H1 (cell line): ENCODE data around the gene ALOX5. TPM values are rescaled to one million over a fixed set of nuclear protein-coding genes. Genes with fewer than 3 reads are reported as not detected.

Source experiments
- CTCF ChIA-PET: fragments of 300-600 bp; sonication (Branson Sonifier 250); formaldehyde crosslinking; loops from one replicate; lab custom pipeline; 2021; ENCODE audit not compliant: partially characterized antibody; lab: Charles Lee
- POLR2A ChIA-PET: fragments of 300-600 bp; sonication (Branson Sonifier 250); formaldehyde crosslinking; loops from one replicate; lab custom pipeline; 2021; ENCODE audit warnings: inconsistent platforms; ENCODE audit not compliant: partially characterized antibody; lab: Charles Lee
- DNase-seq, 2 experiments: peaks; one replicate each; pipeline versions ENCODE4 v3.0.0 to v3.0.0-alpha.2; 2010 to 2022; ENCODE audit warnings: low spot score in 2 of 2, low read depth in 1 of 2, mixed read lengths in 1 of 2
- FAIRE-seq: peaks from 2 replicates; lab custom pipeline; 2011; peaks lifted over from hg19 to GRCh38; lab: Jason Lieb, UNC
- H2AFZ ChIP-seq: 2 replicates; pipeline ENCODE4 v1.8.1; 2012; ENCODE audit warnings: low read length, inconsistent platforms
- H2AK5ac ChIP-seq: 2 replicates; pipeline ENCODE4 v1.6.1; 2013; ENCODE audit warnings: low read depth, low read length
- H2BK120ac ChIP-seq: replicated peaks from 2 replicates; pipeline ENCODE3; 2013; ENCODE audit warnings: low read depth, low read length, inconsistent platforms
- H2BK12ac ChIP-seq: 2 replicates; pipeline ENCODE4 v1.6.1; 2013; ENCODE audit warnings: low read depth, low read length
- H2BK15ac ChIP-seq: 2 replicates; pipeline ENCODE4 v1.6.1; 2013; ENCODE audit warnings: low read length
- H2BK20ac ChIP-seq: 2 replicates; pipeline ENCODE4 v1.6.1; 2013; ENCODE audit warnings: low read length
- H2BK5ac ChIP-seq: 2 replicates; pipeline ENCODE4 v1.6.1; 2013; ENCODE audit warnings: low read depth, low read length
- H3K14ac ChIP-seq: 2 replicates; pipeline ENCODE4 v1.6.1; 2013; ENCODE audit warnings: inconsistent platforms; ENCODE audit not compliant: insufficient read length
- H3K18ac ChIP-seq: 2 replicates; pipeline ENCODE4 v1.6.1; 2013; ENCODE audit warnings: low read length; ENCODE audit errors: extremely low read depth
- H3K23ac ChIP-seq: 2 replicates; pipeline ENCODE4 v1.6.1; 2013; ENCODE audit warnings: inconsistent platforms; ENCODE audit not compliant: insufficient read length
- H3K23me2 ChIP-seq: 2 replicates; pipeline ENCODE4 v1.6.1; 2013; ENCODE audit warnings: low read depth, low read length
- H3K27ac ChIP-seq: 2 replicates; pipeline ENCODE4 v1.6.1; 2011; ENCODE audit warnings: low read depth, low read length, inconsistent platforms
- H3K27me3 ChIP-seq, 4 experiments: replicated peaks in 1 of 4; 1 replicate in 1 of 4; 2 replicates in 3 of 4; pipeline versions ENCODE4 v1.6.1 to v1.8.1; 2011 to 2013; ENCODE audit warnings: low read length in 3 of 4, mild to moderate bottlenecking in 3 of 4, inconsistent platforms in 2 of 4, mixed read lengths in 2 of 4, moderate library complexity in 1 of 4; ENCODE audit not compliant: control insufficient read depth in 3 of 4, insufficient read depth in 3 of 4; ENCODE audit errors: extremely low read depth in 1 of 4
- H3K36me3 ChIP-seq, 4 experiments: 2 replicates each; pipeline versions ENCODE4 v1.6.1 to v1.8.1; 2011 to 2013; ENCODE audit warnings: mild to moderate bottlenecking in 4 of 4, low read length in 3 of 4, moderate library complexity in 2 of 4, control low read depth in 1 of 4, inconsistent platforms in 1 of 4; ENCODE audit not compliant: insufficient read depth in 4 of 4, control insufficient read depth in 2 of 4
- H3K4ac ChIP-seq: replicated peaks from 2 replicates; pipeline ENCODE3; 2013; ENCODE audit warnings: low read length, low read depth, mixed read lengths, inconsistent platforms; ENCODE audit not compliant: insufficient read length
- H3K4me1 ChIP-seq, 4 experiments: replicated peaks in 1 of 4; 1 replicate in 1 of 4; 2 replicates in 3 of 4; pipeline versions ENCODE4 v1.6.1 to v1.8.1; 2011 to 2013; ENCODE audit warnings: low read length in 3 of 4, inconsistent platforms in 2 of 4, mixed read lengths in 1 of 4; ENCODE audit not compliant: insufficient read depth in 4 of 4, control insufficient read depth in 3 of 4
- H3K4me2 ChIP-seq, 2 experiments: 2 replicates each; pipeline versions ENCODE4 v1.6.1 to v1.8.1; 2011 to 2013; ENCODE audit warnings: low read depth in 2 of 2, low read length in 2 of 2, control low read depth in 1 of 2, inconsistent platforms in 1 of 2, mild to moderate bottlenecking in 1 of 2; ENCODE audit not compliant: insufficient read depth in 1 of 2
- H3K4me3 ChIP-seq, 4 experiments: fragments of 200-600, 300-600 bp in 1 of 4; sonication (generic), shearing (Covaris generic), sonication (Bioruptor Twin) in 1 of 4; 2 replicates each; pipeline versions ENCODE4 v1.5.1 to v1.8.1; 2011 to 2016; ENCODE audit warnings: low read length in 4 of 4, low read depth in 3 of 4, control low read depth in 2 of 4, inconsistent platforms in 2 of 4, mild to moderate bottlenecking in 2 of 4, mixed read lengths in 1 of 4, moderate library complexity in 1 of 4; ENCODE audit not compliant: insufficient read depth in 2 of 4; ENCODE audit errors: extremely low read depth in 1 of 4
- H3K56ac ChIP-seq: replicated peaks from 2 replicates; pipeline ENCODE3; 2013; ENCODE audit warnings: low read depth, mild to moderate bottlenecking, mixed read lengths, low read length, inconsistent platforms; ENCODE audit not compliant: insufficient read length
- H3K79me1 ChIP-seq: 2 replicates; pipeline ENCODE4 v1.6.1; 2013; ENCODE audit warnings: low read depth, low read length, control low read depth
- H3K79me2 ChIP-seq, 2 experiments: 2 replicates each; pipeline versions ENCODE4 v1.6.1 to v1.8.1; 2012 to 2013; ENCODE audit warnings: low read length in 2 of 2, mild to moderate bottlenecking in 2 of 2, inconsistent platforms in 1 of 2; ENCODE audit not compliant: insufficient read depth in 2 of 2, control insufficient read depth in 1 of 2
- H3K9ac ChIP-seq, 4 experiments: replicated peaks in 1 of 4; 1 replicate in 1 of 4; 2 replicates in 3 of 4; pipeline versions ENCODE4 v1.6.1 to v1.8.1; 2011 to 2013; ENCODE audit warnings: low read depth in 3 of 4, low read length in 3 of 4, control low read depth in 2 of 4, mild to moderate bottlenecking in 2 of 4, moderate library complexity in 2 of 4, inconsistent platforms in 1 of 4; ENCODE audit errors: extremely low read depth in 1 of 4
- H3K9me3 ChIP-seq, 2 experiments: 2 replicates each; pipeline versions ENCODE4 v1.6.1 to v1.8.1; 2012 to 2013; ENCODE audit warnings: mild to moderate bottlenecking in 2 of 2, moderate library complexity in 2 of 2, control low read depth in 1 of 2, inconsistent platforms in 1 of 2, low read depth in 1 of 2, low read length in 1 of 2, mixed read lengths in 1 of 2; ENCODE audit not compliant: insufficient read depth in 2 of 2
- H4K20me1 ChIP-seq, 2 experiments: replicated peaks in 1 of 2; 2 replicates each; pipeline versions ENCODE3 to v1.8.1; 2011 to 2013; ENCODE audit warnings: inconsistent platforms in 2 of 2, low read length in 2 of 2, mild to moderate bottlenecking in 1 of 2; ENCODE audit not compliant: insufficient read depth in 2 of 2, control insufficient read depth in 1 of 2
- H4K5ac ChIP-seq: 2 replicates; pipeline ENCODE4 v1.6.1; 2013; ENCODE audit warnings: low read length, low read depth, mixed read lengths, inconsistent platforms; ENCODE audit not compliant: insufficient read length
- H4K8ac ChIP-seq: 2 replicates; pipeline ENCODE4 v1.8.0; 2013; ENCODE audit warnings: mild to moderate bottlenecking, moderate library complexity, low read length, inconsistent platforms; ENCODE audit not compliant: insufficient read depth; ENCODE audit errors: extremely low read depth
- H4K91ac ChIP-seq: replicated peaks from 2 replicates; pipeline ENCODE3; 2013; ENCODE audit warnings: low read length, mixed read lengths, inconsistent platforms; ENCODE audit not compliant: insufficient read length
- CREB1 ChIP-seq: IDR thresholded peaks from 2 replicates; pipeline ENCODE4 v1.6.1; 2012; ENCODE audit warnings: inconsistent platforms
- E2F6 ChIP-seq: IDR thresholded peaks from 2 replicates; pipeline ENCODE4 v1.6.1; 2012; ENCODE audit warnings: inconsistent platforms
- HDAC6 ChIP-seq: IDR thresholded peaks from one replicate; pipeline ENCODE4 v1.7.1; 2012; ENCODE audit warnings: low read depth, mild to moderate bottlenecking, inconsistent platforms, low read length, moderate library complexity
- KDM5A ChIP-seq: fragments of 200-600 bp; IDR thresholded peaks from 2 replicates; pipeline ENCODE4 v1.7.1; 2012; ENCODE audit warnings: mild to moderate bottlenecking, low read length, inconsistent platforms, mixed read lengths
- NRF1 ChIP-seq: IDR thresholded peaks from 2 replicates; pipeline ENCODE4 v1.6.1; 2011; ENCODE audit warnings: mild to moderate bottlenecking, low read depth, low read length, improper control_type of control experiment
- SAP30 ChIP-seq: fragments of 300-600 bp; sonication (generic); IDR thresholded peaks from 2 replicates; pipeline ENCODE4 v1.7.1; 2012; ENCODE audit warnings: low read length, moderate library complexity, mild to moderate bottlenecking, inconsistent platforms; ENCODE audit not compliant: insufficient read depth, insufficient replicate concordance
- SIN3A ChIP-seq, 2 experiments: IDR thresholded peaks in 1 of 2; conservative IDR thresholded peaks in 1 of 2; 2 replicates each; pipeline ENCODE4 v1.6.1; 2011 to 2012; ENCODE audit warnings: low read length in 2 of 2, improper control_type of control experiment in 1 of 2, low read depth in 1 of 2, mild to moderate bottlenecking in 1 of 2
- SP1 ChIP-seq: IDR thresholded peaks from 2 replicates; pipeline ENCODE4 v1.6.1; 2011; ENCODE audit warnings: low read depth, low read length
- SP2 ChIP-seq: IDR thresholded peaks from 2 replicates; pipeline ENCODE4 v1.6.1; 2012; ENCODE audit warnings: mild to moderate bottlenecking, low read length, inconsistent platforms
- TBP ChIP-seq: IDR thresholded peaks from 2 replicates; pipeline ENCODE4 v1.6.1; 2011; ENCODE audit warnings: low read depth, low read length, improper control_type of control experiment
- TEAD4 ChIP-seq: IDR thresholded peaks from 2 replicates; pipeline ENCODE4 v1.6.1; 2012; ENCODE audit warnings: low read depth, low read length, inconsistent platforms, mixed read lengths
- USF2 ChIP-seq: IDR thresholded peaks from 2 replicates; pipeline ENCODE4 v1.6.1; 2011; ENCODE audit warnings: low read length, improper control_type of control experiment
- ZNF274 ChIP-seq: IDR thresholded peaks from 2 replicates; pipeline ENCODE4 v1.7.0; 2012; ENCODE audit warnings: low read length, borderline replicate concordance; ENCODE audit errors: extremely low read depth
- WGBS, 2 experiments: shearing (Covaris generic) in 1 of 2; methylation state at CpG; one replicate each; pipeline versions ENCODE4 v1.1.6 to v1.1.7; 2013 to 2015; ENCODE audit warnings: low lambda C conversion rate in 2 of 2, mixed read lengths in 2 of 2, inconsistent platforms in 1 of 2, low coverage in 1 of 2, missing lambda C conversion rate in 1 of 2; ENCODE audit not compliant: insufficient replicate concordance in 2 of 2, insufficient coverage in 1 of 2, insufficient read length in 1 of 2; ENCODE audit errors: extremely low coverage in 1 of 2, missing lambda C conversion rate in 1 of 2; 5-methylcytosine and 5-hydroxymethylcytosine counted together
- polyA plus RNA-seq, 7 experiments: library from polyadenylated mRNA; depleted of rRNA in 3 of 7; stranded (reverse) in 5 of 7; unstranded in 2 of 7; fragments of >200 nt in 5 of 7; fragments of 200-250 nt in 2 of 7; gene quantifications; 1 replicate in 5 of 7; 2 replicates in 1 of 7; 4 replicates in 1 of 7; pipeline versions ENCODE4 v1.2.1 to v1.2.3, GENCODE V29; 2011 to 2013; ENCODE audit warnings: missing spikeins in 2 of 7, mixed read lengths in 2 of 7
- total RNA-seq: library from RNA; stranded (reverse); fragmentation: NEBNext Ultra II Directional; extraction: Animal tissue kit (Norgen Biotek cat#: 25700); gene quantifications from 2 replicates; pipeline ENCODE4 v1.2.1, GENCODE V29; 2021

The ALOX5 gene
- total and polyA plus RNA-seq, 2 of the 8 experiments (the other 6 are each of a cell fraction or from before 2014, with no cell fraction given): 1.6 to 3.8 TPM

DNA sequence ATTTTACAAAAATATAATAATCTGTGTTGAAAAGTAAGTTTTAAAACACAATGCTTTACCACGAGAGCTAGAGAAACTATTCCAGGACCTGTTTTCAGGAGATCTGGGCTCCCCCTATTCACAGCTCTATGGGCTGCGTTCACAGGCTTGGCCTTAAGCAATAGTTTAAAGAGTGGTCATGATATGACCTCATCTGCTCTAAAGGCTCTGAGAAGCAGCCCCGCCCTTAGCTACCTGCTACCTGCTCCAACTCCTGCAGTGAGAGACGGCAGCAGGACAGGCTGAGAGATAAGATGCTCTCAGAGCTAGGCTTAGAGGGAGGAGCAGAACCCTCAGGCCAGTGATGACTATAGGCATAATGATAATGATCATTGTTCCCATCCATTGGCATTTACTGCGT is 12.6 kb downstream of the ALOX5 start:
- CTCF ChIA-PET: interaction anchor here (0.7 to 1.5 kb wide), 4 partner anchors 35 to 137 kb away, joined by 3 to 4 read pairs (median 3); no protein-coding TSS in a partner anchor
- Histone ChIP-seq H3K79me1 (no peaks in the 10 kb centered on the region), H2BK20ac (no peak overlapping the region), H4K5ac (no peak overlapping the region), H3K23me2 (no peaks in the 10 kb centered on the region), H2BK120ac (no peak overlapping the region), H3K4ac (no peak overlapping the region), H3K9ac (no peak overlapping the region), H2BK5ac (no peak overlapping the region), H3K56ac (no peak overlapping the region), H2AK5ac (no peak overlapping the region), H3K23ac (no peak overlapping the region), H4K91ac (no peak overlapping the region), H3K27ac (no peak overlapping the region), H3K4me2 (no peak overlapping the region), H3K27me3 (no peaks in the 10 kb centered on the region), H3K4me1 (no peaks in the 10 kb centered on the region), H4K20me1 (no peaks in the 10 kb centered on the region), H3K4me3 (no peak overlapping the region), H3K36me3 (no peaks in the 10 kb centered on the region), H4K8ac (no peak overlapping the region), H2BK12ac (no peak overlapping the region), H3K9me3 (peaks cover 0 to 9% of the 10 kb centered on the region in 2 experiments; a peak in 1 of 4 replicates), H3K18ac (no peak overlapping the region), H2AFZ (no peak overlapping the region), H3K79me2 (no peaks in the 10 kb centered on the region), H2BK15ac (no peak overlapping the region), H3K14ac (no peak overlapping the region)
- no peak for FAIRE-seq
- 91% methylated on average over 5 of the region's 5 CpGs; no CpG with 5 or more reads in 1 of the 2 experiments for WGBS, 2 experiments
- no peak for DNase-seq
- POLR2A ChIA-PET: interaction anchor here (0.9 kb wide), 1 partner anchor 9 kb away, joined by 3 read pairs; no protein-coding TSS in a partner anchor
- TF ChIP-seq SAP30: no peak
- no peak for TF ChIP-seq HDAC6
- TF ChIP-seq NRF1: no peak
- no peak for TF ChIP-seq SIN3A (conservative IDR thresholded peaks at IDR 0.05 in 1 of 2, IDR thresholded peaks at IDR 0.05 in 1 of 2; ENCODE audit: low read depth in 1 of 2, low read length in 2 of 2)
- TF ChIP-seq KDM5A: no peak
- TF ChIP-seq E2F6: no peak
- no peak for TF ChIP-seq SP2
- TF ChIP-seq USF2: no peak
- no peak for TF ChIP-seq CREB1
- TF ChIP-seq TEAD4: no peak
- TF ChIP-seq SP1: no peak
- TF ChIP-seq TBP: no peak
- no peak for TF ChIP-seq ZNF274
